ENCODE results near the gene RECQL. TPM values are rescaled to one million over a fixed set of nuclear protein-coding genes. Genes with fewer than 3 reads are reported as not detected.
A peak's percentile ranks its signal among the peaks of the same experiment; 100 is the strongest.

The RECQL gene
- total and polyA plus RNA-seq, 5 donors from 2014 or later, result 39.6 to 84.4 (median 71.6) TPM

- no peak for ATAC-seq (ENCODE audit: low read depth in 2 of 2)
- Mint-ChIP-seq H3K27ac (peak overlapping the region in 2 of 3 donors; percentile 46 to 68), H3K4me1 (peaks cover 21 to 54% (median 40%) of the 10 kb centered on the region in 4 donors), H3K27me3 (no peaks in the 10 kb centered on the region), H3K9me3 (no peaks in the 10 kb centered on the region), H3K4me3 (no peak overlapping the region), H3K36me3 (peaks cover 52% of the 10 kb centered on the region)
- no peaks in the 10 kb centered on the region for H3K9me3 ChIP-seq (ENCODE audit: control insufficient read depth in 2 of 2, low read length in 2 of 2)
- no peak overlapping the region for H3K4me3 ChIP-seq (ENCODE audit: low read depth, low read length)
- peak overlapping the region; percentile 34 for H3K27ac ChIP-seq (ENCODE audit: insufficient read depth, low read length, poor library complexity, severe bottlenecking)
- H3K4me1 ChIP-seq (ENCODE audit: control insufficient read depth, insufficient read depth, low read length, poor library complexity, severe bottlenecking), result peaks cover 26% of the 10 kb centered on the region
- DNase-seq, result no peak
- peaks cover 74% of the 10 kb centered on the region for H3K36me3 ChIP-seq (ENCODE audit: control insufficient read depth, insufficient read depth, low read length)
- H3K27me3 ChIP-seq (ENCODE audit: control insufficient read depth, insufficient read depth, low read length), result no peaks in the 10 kb centered on the region
These were observed 57.0 kb downstream of the RECQL start for GRCh38 chr12:21444193-21445146.

- H3K9me3 Mint-ChIP-seq, result peaks cover 0 to 3% (median 0%) of the 10 kb centered on the region in 7 donors
These were observed 62.1 kb downstream of the RECQL start for GRCh38 chr12:21439347-21439746.

GRCh38 chr12:21438643-21439042 is 62.8 kb downstream of the RECQL start:
- H3K27ac ChIP-seq (ENCODE audit: insufficient read depth, low read length, poor library complexity, severe bottlenecking), result peak overlapping the region; percentile 87
- Mint-ChIP-seq H3K9me3 (peaks cover 0 to 3% (median 0%) of the 10 kb centered on the region in 7 donors), H3K27ac (peak overlapping the region; percentile 97 to 98 (median 98)), H3K4me3 (peak overlapping the region; percentile 97 to 98 (median 98)), H3K4me1 (peaks cover 35 to 61% (median 42%) of the 10 kb centered on the region in 4 donors), H3K36me3 (peaks cover 26% of the 10 kb centered on the region), H3K27me3 (no peaks in the 10 kb centered on the region)
- peaks cover 42% of the 10 kb centered on the region for H3K4me1 ChIP-seq (ENCODE audit: control insufficient read depth, insufficient read depth, low read length, poor library complexity, severe bottlenecking)
- H3K4me3 ChIP-seq (ENCODE audit: low read depth, low read length), result peak overlapping the region; percentile 98
- peaks cover 20% of the 10 kb centered on the region for H3K36me3 ChIP-seq (ENCODE audit: control insufficient read depth, insufficient read depth, low read length)
- no peaks in the 10 kb centered on the region for H3K27me3 ChIP-seq (ENCODE audit: control insufficient read depth, insufficient read depth, low read length)
- H3K9me3 ChIP-seq (ENCODE audit: control insufficient read depth in 2 of 2, low read length in 2 of 2), result no peaks in the 10 kb centered on the region
- DNase-seq, result no peak
- no peak for ATAC-seq (ENCODE audit: low read depth in 2 of 2)

More at GRCh38 chr12:21439347-21439746, 62.1 kb downstream of the RECQL start:
- Mint-ChIP-seq H3K4me1 (peaks cover 35 to 67% (median 49%) of the 10 kb centered on the region in 4 donors), H3K4me3 (peak overlapping the region; percentile 97 to 98 (median 98)), H3K27ac (peak overlapping the region; percentile 97 to 98 (median 98)), H3K27me3 (no peaks in the 10 kb centered on the region), H3K36me3 (peaks cover 30% of the 10 kb centered on the region)
- Histone ChIP-seq H3K27ac (ENCODE audit: insufficient read depth, low read length, poor library complexity, severe bottlenecking) (peak overlapping the region; percentile 18), H3K27me3 (ENCODE audit: control insufficient read depth, insufficient read depth, low read length) (no peaks in the 10 kb centered on the region), H3K9me3 (ENCODE audit: control insufficient read depth in 2 of 2, low read length in 2 of 2) (no peaks in the 10 kb centered on the region), H3K4me1 (ENCODE audit: control insufficient read depth, insufficient read depth, low read length, poor library complexity, severe bottlenecking) (peaks cover 42% of the 10 kb centered on the region), H3K4me3 (ENCODE audit: low read depth, low read length) (peak overlapping the region; percentile 98), H3K36me3 (ENCODE audit: control insufficient read depth, insufficient read depth, low read length) (peaks cover 27% of the 10 kb centered on the region)
- ATAC-seq (ENCODE audit: low read depth in 2 of 2) (no peak), DNase-seq (no peak)

- no peak overlapping the region for H3K27ac ChIP-seq (ENCODE audit: insufficient read depth, low read length, poor library complexity, severe bottlenecking)
- no peaks in the 10 kb centered on the region for H3K36me3 ChIP-seq (ENCODE audit: control insufficient read depth, insufficient read depth, low read length)
- ATAC-seq (ENCODE audit: low read depth in 2 of 2) (no peak), DNase-seq (no peak)
- H3K4me3 Mint-ChIP-seq, result no peak overlapping the region
- peaks cover 21 to 28% (median 24%) of the 10 kb centered on the region in 4 donors for H3K4me1 Mint-ChIP-seq
- H3K9me3 Mint-ChIP-seq, result peaks cover 0 to 3% (median 0%) of the 10 kb centered on the region in 7 donors
- H3K27ac Mint-ChIP-seq, result no peak overlapping the region
- no peaks in the 10 kb centered on the region for H3K27me3 Mint-ChIP-seq
- H3K4me1 ChIP-seq (ENCODE audit: control insufficient read depth, insufficient read depth, low read length, poor library complexity, severe bottlenecking), result peaks cover 18% of the 10 kb centered on the region
- H3K9me3 ChIP-seq (ENCODE audit: control insufficient read depth in 2 of 2, low read length in 2 of 2), result no peaks in the 10 kb centered on the region
- H3K36me3 Mint-ChIP-seq, result peaks cover 7% of the 10 kb centered on the region
- no peak overlapping the region for H3K4me3 ChIP-seq (ENCODE audit: low read depth, low read length)
- H3K27me3 ChIP-seq (ENCODE audit: control insufficient read depth, insufficient read depth, low read length), result peaks cover 5% of the 10 kb centered on the region
These were observed 66.7 kb downstream of the RECQL start for GRCh38 chr12:21434699-21435098.

- Histone ChIP-seq H3K27me3 (ENCODE audit: control insufficient read depth, insufficient read depth, low read length) (peaks cover 5% of the 10 kb centered on the region), H3K9me3 (ENCODE audit: control insufficient read depth in 2 of 2, low read length in 2 of 2) (no peaks in the 10 kb centered on the region), H3K4me3 (ENCODE audit: low read depth, low read length) (no peak overlapping the region), H3K4me1 (ENCODE audit: control insufficient read depth, insufficient read depth, low read length, poor library complexity, severe bottlenecking) (peaks cover 6% of the 10 kb centered on the region), H3K36me3 (ENCODE audit: control insufficient read depth, insufficient read depth, low read length) (no peaks in the 10 kb centered on the region), H3K27ac (ENCODE audit: insufficient read depth, low read length, poor library complexity, severe bottlenecking) (no peak overlapping the region)
- ATAC-seq (ENCODE audit: low read depth in 2 of 2), result no peak
- no peaks in the 10 kb centered on the region for H3K36me3 Mint-ChIP-seq
- H3K27me3 Mint-ChIP-seq, result no peaks in the 10 kb centered on the region
- H3K4me3 Mint-ChIP-seq, result peak overlapping the region in 1 of 4 donors; percentile 1
- no peak for DNase-seq
- peaks cover 10 to 16% (median 13%) of the 10 kb centered on the region in 4 donors for H3K4me1 Mint-ChIP-seq
- H3K9me3 Mint-ChIP-seq, result peaks cover 0 to 3% (median 0%) of the 10 kb centered on the region in 7 donors
- H3K27ac Mint-ChIP-seq, result no peak overlapping the region
These were observed 67.9 kb downstream of the RECQL start for GRCh38 chr12:21433525-21433924.

GRCh38 chr12:21429994-21430393 is 71.4 kb downstream of the RECQL start:
- H3K4me1 ChIP-seq (ENCODE audit: control insufficient read depth, insufficient read depth, low read length, poor library complexity, severe bottlenecking), result no peaks in the 10 kb centered on the region
- H3K27ac Mint-ChIP-seq, result peak overlapping the region in 1 of 3 donors; percentile 30
- no peaks in the 10 kb centered on the region for H3K36me3 ChIP-seq (ENCODE audit: control insufficient read depth, insufficient read depth, low read length)
- DNase-seq (no peak), ATAC-seq (ENCODE audit: low read depth in 2 of 2) (no peak)
- H3K9me3 ChIP-seq (ENCODE audit: control insufficient read depth in 2 of 2, low read length in 2 of 2), result no peaks in the 10 kb centered on the region
- peaks cover 0 to 2% (median 0%) of the 10 kb centered on the region in 7 donors for H3K9me3 Mint-ChIP-seq
- H3K4me1 Mint-ChIP-seq, result peaks cover 0 to 4% (median 0%) of the 10 kb centered on the region in 4 donors
- H3K4me3 ChIP-seq (ENCODE audit: low read depth, low read length), result no peak overlapping the region
- no peaks in the 10 kb centered on the region for H3K36me3 Mint-ChIP-seq
- H3K4me3 Mint-ChIP-seq, result no peak overlapping the region
- peaks cover 5% of the 10 kb centered on the region for H3K27me3 ChIP-seq (ENCODE audit: control insufficient read depth, insufficient read depth, low read length)
- peaks cover 22% of the 10 kb centered on the region for H3K27me3 Mint-ChIP-seq
- H3K27ac ChIP-seq (ENCODE audit: insufficient read depth, low read length, poor library complexity, severe bottlenecking), result no peak overlapping the region

GRCh38 chr12:21428241-21428640 is 73.2 kb downstream of the RECQL start:
- no peaks in the 10 kb centered on the region for H3K4me1 ChIP-seq (ENCODE audit: control insufficient read depth, insufficient read depth, low read length, poor library complexity, severe bottlenecking)
- Mint-ChIP-seq H3K36me3 (no peaks in the 10 kb centered on the region), H3K27ac (peak overlapping the region in 1 of 3 donors; percentile 15), H3K4me1 (peaks cover 0 to 4% (median 0%) of the 10 kb centered on the region in 4 donors), H3K9me3 (peaks cover 0 to 2% (median 0%) of the 10 kb centered on the region in 7 donors), H3K27me3 (peaks cover 22% of the 10 kb centered on the region), H3K4me3 (no peak overlapping the region)
- ATAC-seq (ENCODE audit: low read depth in 2 of 2) (no peak), DNase-seq (no peak)
- H3K9me3 ChIP-seq (ENCODE audit: control insufficient read depth in 2 of 2, low read length in 2 of 2), result no peaks in the 10 kb centered on the region
- H3K27ac ChIP-seq (ENCODE audit: insufficient read depth, low read length, poor library complexity, severe bottlenecking), result no peak overlapping the region
- peaks cover 5% of the 10 kb centered on the region for H3K27me3 ChIP-seq (ENCODE audit: control insufficient read depth, insufficient read depth, low read length)
- H3K36me3 ChIP-seq (ENCODE audit: control insufficient read depth, insufficient read depth, low read length), result no peaks in the 10 kb centered on the region
- no peak overlapping the region for H3K4me3 ChIP-seq (ENCODE audit: low read depth, low read length)
